AG09309 (cell line): Measurements from ENCODE around the gene HOXD8.

Experiments used
- DNase-seq: peaks from one replicate; pipeline ENCODE4 v3.0.0-alpha.2; 2010; ENCODE audit warnings: low read depth
- H3K4me3 ChIP-seq: 2 replicates; pipeline ENCODE4 v1.5.1; 2011; ENCODE audit warnings: mild to moderate bottlenecking, low read depth, low read length, moderate library complexity; ENCODE audit not compliant: control insufficient read depth
- CTCF ChIP-seq: IDR thresholded peaks from 2 replicates; pipeline ENCODE4 v1.5.1; 2011; ENCODE audit warnings: mild to moderate bottlenecking, low read depth, low read length, inconsistent platforms; ENCODE audit not compliant: insufficient read depth, control insufficient read depth; ENCODE audit errors: missing control alignments

The HOXD8 gene

GRCh38 chr2:176161825-176162626 lies 32.5 kb downstream of the HOXD8 start:
- TF ChIP-seq CTCF = no peak
- peak overlapping the region; percentile 20 for H3K4me3 ChIP-seq
- peak; percentile 20 for DNase-seq

GRCh38 chr2:176162911-176163671 lies 33.6 kb downstream of the HOXD8 start:
- no peak for DNase-seq
- no peak for TF ChIP-seq CTCF
- H3K4me3 ChIP-seq = no peak overlapping the region

- H3K4me3 ChIP-seq = no peak overlapping the region
- DNase-seq = no peak
- no peak for TF ChIP-seq CTCF
Measured at GRCh38 chr2:176163672-176164056, 34.2 kb downstream of the HOXD8 start.

- H3K4me3 ChIP-seq = no peak overlapping the region
- TF ChIP-seq CTCF = no peak
- no peak for DNase-seq
Measured at GRCh38 chr2:176164201-176164600, 34.7 kb downstream of the HOXD8 start.

GRCh38 chr2:176164611-176165369 lies 35.3 kb downstream of the HOXD8 start:
- H3K4me3 ChIP-seq = no peak overlapping the region
- DNase-seq = no peak
- TF ChIP-seq CTCF = no peak

- no peak overlapping the region for H3K4me3 ChIP-seq
- no peak for DNase-seq
- no peak for TF ChIP-seq CTCF
Measured at GRCh38 chr2:176165370-176166050, 36.0 kb downstream of the HOXD8 start.
